ENCODE results near the gene ZNF134.

- no peak for TF ChIP-seq CTCF (IDR thresholded peaks at IDR 0.05)
- TF ChIP-seq POLR2A (IDR thresholded peaks at IDR 0.05) = no peak
Measured at GRCh38 chr19:57570707-57571106, 43.3 kb upstream of the ZNF134 start.
